Measurements from ENCODE around the gene VAV3. TPM values are rescaled to one million over a fixed set of nuclear protein-coding genes. Genes with fewer than 3 reads are reported as not detected.

Gene VAV3
- total and polyA plus RNA-seq, 10 of the 15 experiments (the other 5 are each of a cell fraction or from before 2014, with no cell fraction given), result 0.84 to 5.5 (median 3.4) TPM

DNA sequence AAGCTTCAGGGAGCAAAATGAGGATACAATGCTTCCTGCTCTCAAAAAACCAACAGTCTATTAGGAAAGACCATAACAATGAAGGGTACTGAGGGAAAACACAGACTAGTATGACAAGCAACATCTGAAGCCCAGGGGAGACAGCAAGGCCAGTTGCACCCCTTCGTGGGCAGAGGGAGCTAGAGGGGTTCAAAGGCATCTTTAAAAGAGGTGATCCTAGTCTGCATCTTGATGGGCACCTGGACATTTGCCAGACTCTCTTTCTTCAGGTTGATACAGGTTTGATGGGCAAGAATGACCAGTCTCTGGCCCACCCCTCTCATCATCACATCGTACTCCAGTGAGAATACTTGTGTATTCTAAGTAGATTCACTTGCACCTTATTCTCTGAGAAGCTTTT is 177.7 kb downstream of the VAV3 start (continued):
- TF ChIP-seq, protein P1, sequence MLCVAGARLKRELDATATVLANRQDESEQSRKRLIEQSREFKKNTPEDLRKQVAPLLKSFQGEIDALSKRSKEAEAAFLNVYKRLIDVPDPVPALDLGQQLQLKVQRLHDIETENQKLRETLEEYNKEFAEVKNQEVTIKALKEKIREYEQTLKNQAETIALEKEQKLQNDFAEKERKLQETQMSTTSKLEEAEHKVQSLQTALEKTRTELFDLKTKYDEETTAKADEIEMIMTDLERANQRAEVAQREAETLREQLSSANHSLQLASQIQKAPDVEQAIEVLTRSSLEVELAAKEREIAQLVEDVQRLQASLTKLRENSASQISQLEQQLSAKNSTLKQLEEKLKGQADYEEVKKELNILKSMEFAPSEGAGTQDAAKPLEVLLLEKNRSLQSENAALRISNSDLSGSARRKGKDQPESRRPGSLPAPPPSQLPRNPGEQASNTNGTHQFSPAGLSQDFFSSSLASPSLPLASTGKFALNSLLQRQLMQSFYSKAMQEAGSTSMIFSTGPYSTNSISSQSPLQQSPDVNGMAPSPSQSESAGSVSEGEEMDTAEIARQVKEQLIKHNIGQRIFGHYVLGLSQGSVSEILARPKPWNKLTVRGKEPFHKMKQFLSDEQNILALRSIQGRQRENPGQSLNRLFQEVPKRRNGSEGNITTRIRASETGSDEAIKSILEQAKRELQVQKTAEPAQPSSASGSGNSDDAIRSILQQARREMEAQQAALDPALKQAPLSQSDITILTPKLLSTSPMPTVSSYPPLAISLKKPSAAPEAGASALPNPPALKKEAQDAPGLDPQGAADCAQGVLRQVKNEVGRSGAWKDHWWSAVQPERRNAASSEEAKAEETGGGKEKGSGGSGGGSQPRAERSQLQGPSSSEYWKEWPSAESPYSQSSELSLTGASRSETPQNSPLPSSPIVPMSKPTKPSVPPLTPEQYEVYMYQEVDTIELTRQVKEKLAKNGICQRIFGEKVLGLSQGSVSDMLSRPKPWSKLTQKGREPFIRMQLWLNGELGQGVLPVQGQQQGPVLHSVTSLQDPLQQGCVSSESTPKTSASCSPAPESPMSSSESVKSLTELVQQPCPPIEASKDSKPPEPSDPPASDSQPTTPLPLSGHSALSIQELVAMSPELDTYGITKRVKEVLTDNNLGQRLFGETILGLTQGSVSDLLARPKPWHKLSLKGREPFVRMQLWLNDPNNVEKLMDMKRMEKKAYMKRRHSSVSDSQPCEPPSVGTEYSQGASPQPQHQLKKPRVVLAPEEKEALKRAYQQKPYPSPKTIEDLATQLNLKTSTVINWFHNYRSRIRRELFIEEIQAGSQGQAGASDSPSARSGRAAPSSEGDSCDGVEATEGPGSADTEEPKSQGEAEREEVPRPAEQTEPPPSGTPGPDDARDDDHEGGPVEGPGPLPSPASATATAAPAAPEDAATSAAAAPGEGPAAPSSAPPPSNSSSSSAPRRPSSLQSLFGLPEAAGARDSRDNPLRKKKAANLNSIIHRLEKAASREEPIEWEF (IDR thresholded peaks at IDR 0.05; ENCODE audit: insufficient replicate concordance, low read depth, low read length), result no peak
- TF ChIP-seq, protein P2, sequence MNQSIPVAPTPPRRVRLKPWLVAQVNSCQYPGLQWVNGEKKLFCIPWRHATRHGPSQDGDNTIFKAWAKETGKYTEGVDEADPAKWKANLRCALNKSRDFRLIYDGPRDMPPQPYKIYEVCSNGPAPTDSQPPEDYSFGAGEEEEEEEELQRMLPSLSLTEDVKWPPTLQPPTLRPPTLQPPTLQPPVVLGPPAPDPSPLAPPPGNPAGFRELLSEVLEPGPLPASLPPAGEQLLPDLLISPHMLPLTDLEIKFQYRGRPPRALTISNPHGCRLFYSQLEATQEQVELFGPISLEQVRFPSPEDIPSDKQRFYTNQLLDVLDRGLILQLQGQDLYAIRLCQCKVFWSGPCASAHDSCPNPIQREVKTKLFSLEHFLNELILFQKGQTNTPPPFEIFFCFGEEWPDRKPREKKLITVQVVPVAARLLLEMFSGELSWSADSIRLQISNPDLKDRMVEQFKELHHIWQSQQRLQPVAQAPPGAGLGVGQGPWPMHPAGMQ (IDR thresholded peaks at IDR 0.05; ENCODE audit: borderline replicate concordance), result no peak
- peak; percentile 44 for TF ChIP-seq SMC3 (IDR thresholded peaks at IDR 0.05; ENCODE audit: borderline replicate concordance, low read length)
- TF ChIP-seq CREM (IDR thresholded peaks at IDR 0.05; ENCODE audit: low read depth), result no peak
- TF ChIP-seq, protein P3, sequence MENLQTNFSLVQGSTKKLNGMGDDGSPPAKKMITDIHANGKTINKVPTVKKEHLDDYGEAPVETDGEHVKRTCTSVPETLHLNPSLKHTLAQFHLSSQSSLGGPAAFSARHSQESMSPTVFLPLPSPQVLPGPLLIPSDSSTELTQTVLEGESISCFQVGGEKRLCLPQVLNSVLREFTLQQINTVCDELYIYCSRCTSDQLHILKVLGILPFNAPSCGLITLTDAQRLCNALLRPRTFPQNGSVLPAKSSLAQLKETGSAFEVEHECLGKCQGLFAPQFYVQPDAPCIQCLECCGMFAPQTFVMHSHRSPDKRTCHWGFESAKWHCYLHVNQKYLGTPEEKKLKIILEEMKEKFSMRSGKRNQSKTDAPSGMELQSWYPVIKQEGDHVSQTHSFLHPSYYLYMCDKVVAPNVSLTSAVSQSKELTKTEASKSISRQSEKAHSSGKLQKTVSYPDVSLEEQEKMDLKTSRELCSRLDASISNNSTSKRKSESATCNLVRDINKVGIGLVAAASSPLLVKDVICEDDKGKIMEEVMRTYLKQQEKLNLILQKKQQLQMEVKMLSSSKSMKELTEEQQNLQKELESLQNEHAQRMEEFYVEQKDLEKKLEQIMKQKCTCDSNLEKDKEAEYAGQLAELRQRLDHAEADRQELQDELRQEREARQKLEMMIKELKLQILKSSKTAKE (IDR thresholded peaks at IDR 0.05; ENCODE audit: low read depth, poor library complexity, severe bottlenecking), result no peak

Measured in GM12878 (cell line).